GF-D8 (cell line): ENCODE data around the gene KIR2DL3.
"Not testable (repeated sequence)": the region's sequence is repeated elsewhere in the genome, so short reads cannot be mapped to it uniquely, and the experiment has no call there.

Experiments
- DNase-seq: peaks from one replicate; lab custom pipeline; 2025; lab: John Stamatoyannopoulos, UW

The KIR2DL3 gene

DNA sequence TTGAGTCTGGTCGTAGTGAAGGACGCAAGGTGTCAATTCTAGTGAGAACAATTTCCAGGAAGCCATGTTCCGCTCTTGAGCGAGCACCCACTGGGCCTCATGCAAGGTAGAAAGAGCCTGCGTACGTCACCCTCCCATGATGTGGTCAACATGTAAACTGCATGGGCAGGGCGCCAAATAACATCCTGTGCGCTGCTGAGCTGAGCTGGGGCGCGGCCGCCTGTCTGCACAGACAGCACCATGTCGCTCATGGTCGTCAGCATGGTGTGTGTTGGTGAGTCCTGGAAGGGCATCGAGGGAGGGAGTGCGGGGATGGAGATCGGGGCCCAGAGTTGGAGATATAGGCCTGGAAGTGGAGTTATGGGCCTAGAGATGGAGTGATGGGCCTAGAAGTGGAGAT lies at the start of gene KIR2DL3:
TSS of gene KIR2DL3 (plus strand) at position 208 of the 400 bp plus-strand sequence. CDS start at position 241, 33 bp downstream.
- not testable (repeated sequence) for DNase-seq

DNA sequence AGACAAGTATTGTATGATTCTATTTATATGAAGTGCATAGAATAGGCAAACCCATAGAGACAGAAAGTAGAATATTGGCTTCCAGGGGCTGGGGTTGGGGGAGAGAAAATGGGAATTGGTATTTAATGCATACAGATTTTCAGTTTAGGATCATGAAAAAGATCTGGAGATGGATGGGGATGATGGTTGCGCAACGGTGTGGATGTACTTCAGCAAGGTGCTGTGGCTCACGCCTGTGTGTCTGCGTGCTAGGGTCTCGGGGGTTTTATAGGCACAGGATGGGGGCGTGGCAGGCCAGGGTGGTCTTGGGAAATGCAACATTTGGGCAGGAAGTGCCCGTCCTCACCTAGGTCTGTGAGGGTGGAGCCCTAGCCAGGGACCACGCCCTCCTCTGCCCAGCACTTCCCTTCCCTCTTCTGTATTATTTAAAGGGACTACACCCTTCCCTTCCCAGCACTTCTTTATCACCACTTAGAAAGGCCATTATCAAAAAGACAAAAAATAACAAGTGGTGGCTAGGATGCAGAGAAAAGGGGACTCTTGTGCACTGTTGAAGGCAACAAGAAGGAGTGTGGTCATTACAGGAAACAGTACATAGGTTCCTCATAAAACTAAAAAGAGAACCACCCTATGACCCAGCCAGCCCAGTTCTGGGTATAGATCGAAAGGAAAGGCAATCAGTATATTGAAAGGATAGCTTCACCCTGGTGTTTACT lies 46.6 kb upstream of the KIR2DL3 start:
- DNase-seq: no peak

DNA sequence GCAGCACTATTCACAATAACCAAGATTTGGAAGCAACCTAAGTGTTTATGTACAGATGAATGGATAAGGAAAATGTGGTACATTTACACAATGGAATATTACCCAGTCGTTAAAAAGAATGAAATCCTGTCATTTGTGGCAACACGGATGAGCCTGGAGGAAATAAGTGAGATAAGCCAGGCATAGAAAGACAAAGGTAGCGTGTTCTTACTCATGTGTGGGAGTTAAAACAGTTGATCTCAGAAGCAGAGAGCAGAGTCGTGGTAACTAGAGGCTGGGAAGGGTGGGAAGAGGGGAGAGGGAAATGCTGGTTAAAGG lies 46.1 kb upstream of the KIR2DL3 start:
- DNase-seq: no peak

DNA sequence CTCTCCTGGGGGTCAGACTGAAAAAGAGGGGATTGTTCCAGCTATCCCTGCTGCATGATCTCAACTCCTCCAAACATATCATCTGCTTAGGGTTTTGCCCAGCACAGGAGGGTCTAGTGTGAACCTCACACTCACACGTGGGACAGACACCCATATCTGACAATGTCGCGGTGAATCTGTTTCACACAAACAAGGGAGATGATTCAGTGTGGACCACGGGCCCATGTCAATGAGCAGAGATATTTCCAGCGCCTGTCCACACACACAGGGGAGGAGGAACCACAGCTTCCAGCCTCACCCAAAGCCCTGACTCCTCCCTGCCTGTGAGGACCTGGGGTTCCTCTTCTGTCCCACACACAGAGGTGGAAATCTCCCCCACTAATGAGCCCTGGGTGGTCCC lies 43.7 kb upstream of the KIR2DL3 start:
- DNase-seq: no peak

DNA sequence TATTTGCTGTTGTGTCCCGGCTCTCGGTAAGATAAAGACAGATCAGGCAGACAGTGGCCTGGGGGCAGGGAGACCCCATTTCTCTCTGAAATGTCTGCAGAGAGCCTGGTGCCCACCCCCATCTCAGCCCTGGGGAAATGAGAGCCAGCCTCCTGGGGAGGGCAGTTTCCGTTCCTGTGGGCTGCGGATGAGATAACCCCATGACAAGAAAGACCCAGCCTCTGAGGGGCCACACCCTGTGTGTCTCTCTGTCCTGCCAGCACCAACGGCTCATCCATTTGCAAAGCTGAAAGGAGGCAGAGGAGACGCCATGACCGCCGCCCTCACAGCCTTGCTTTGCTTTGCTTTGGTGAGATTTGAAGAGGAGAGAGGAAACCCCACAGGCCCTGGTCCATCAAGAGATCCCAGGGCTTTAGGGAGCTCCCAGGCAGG lies 42.2 kb upstream of the KIR2DL3 start:
- DNase-seq: no peak

DNA sequence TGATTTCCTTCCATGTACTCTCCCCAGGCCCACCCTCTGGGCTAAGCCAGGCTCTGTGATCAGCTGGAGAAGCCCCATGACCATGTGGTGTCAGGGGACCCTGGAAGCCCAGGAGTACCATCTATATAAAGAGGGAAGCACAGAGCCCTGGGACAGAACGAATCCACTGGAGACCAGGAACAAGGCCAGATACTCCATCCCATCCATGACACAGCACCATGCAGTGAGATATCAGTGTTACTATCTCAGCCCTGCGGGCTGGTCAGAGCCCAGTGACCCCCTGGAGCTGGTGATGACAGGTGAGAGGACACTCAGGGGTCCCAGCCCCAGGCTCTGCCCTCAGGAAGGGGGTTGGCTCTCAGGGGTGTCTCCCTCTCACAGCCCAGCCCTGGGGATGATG lies 41.5 kb upstream of the KIR2DL3 start:
- DNase-seq: no peak

DNA sequence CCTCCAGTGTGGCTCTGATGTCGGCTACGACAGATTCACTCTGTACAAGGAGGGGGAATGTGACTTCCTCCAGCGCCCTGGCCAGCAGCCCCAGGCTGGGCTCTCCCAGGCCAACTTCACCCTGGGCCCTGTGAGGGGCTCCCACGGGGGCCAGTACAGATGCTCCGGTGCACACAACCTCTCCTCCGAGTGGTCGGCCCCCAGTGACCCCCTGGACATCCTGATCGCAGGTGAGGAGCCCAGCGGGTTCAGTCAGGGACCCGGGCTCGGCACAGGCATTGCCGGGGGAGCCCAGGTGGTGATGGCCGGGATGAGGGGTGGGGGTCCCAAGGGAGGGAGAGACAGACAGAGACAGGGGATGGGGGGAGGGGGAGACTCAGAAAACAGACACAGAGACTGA lies 40.6 kb upstream of the KIR2DL3 start:
- not testable (repeated sequence) for DNase-seq

DNA sequence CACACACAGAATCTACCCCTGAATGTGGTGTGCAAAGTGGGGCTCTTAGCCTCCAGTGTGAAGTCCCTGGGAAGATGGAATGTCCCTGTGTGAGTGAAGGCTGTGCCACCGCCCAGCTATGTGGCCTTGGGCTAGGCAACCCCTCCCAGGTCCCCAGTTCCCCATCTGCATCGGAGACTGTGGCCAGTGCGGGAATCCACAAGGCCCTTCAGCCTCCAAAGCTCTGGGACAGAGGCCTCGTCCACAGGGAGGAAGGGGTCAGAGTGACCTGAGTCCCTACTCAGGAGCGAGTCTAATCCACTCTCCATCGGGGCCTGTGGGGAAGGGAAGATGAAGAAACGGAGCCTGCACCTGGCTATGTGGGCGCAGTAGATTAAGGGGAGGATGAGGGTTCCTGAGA lies 33.4 kb upstream of the KIR2DL3 start:
- DNase-seq: no peak

DNA sequence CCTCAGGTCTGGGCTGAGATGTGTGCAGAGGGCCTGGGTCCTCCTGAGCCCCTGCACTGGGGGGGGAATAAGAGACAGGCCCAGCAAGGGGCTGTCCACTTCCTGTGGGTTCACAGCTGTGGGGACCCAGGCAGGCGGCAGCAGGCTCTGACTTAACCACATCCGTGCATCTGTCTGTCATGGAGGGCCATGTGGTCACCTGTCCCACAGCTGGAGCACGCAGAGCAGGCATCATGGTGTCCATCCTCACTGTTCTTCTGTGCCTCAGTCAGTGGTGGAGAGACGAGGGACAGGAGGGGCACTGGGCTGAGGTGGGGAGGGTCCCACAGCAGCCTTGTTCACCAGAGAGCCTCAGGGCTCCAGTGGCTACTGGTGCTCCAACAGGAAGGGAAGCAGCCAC lies 30.4 kb upstream of the KIR2DL3 start:
- no peak for DNase-seq

DNA sequence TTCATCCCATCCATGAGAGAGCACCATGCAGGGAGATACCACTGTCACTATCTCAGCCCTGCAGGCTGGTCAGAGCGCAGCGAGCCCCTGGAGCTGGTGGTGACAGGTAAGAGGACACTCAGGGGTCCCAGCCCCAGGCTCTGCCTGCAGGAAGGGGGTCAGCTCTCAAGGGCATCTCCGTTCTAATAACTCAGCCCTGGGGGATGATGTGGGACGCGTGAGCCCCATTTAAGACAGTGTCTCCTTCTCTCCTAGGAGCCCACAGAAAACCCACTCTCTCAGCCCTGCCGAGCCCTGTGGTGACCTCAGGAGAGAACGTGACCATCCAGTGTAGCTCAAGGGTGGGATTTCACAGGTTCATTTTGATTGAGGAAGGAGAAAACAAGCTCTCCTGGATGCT lies 29.5 kb upstream of the KIR2DL3 start:
- no peak for DNase-seq

DNA sequence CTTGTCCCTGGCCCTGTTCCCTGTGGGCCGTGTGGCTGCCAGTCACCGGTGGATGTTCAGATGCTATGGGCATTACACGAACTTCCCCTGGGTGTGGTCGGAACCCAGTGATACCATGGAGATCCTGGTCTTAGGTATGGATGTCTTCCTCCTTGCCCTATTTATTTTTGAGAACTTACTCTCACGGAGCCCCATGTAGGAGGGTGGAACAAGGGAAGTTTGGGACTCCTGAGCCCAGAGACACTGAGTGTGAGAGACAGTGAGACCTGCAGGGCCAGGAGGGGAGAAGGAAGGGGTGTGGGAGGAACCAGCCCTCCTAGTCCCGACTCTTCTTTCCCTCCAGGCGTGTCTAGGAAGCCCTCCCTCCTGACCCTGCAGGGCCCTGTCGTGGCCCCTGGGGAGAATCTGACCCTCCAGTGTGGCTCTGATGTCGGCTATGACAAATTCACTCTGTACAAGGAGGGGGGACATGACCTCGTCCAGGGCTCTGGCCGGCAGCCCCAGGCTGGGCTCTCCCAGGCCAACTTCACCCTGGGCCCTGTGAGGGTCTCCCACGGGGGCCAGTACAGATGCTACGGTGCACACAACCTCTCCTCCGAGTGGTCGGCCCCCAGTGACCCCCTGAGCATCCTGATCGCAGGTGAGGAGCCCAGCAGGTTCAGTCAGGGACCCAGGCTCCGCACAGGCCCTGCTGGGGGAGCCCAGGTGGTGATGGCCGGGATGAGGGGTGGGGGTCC lies 28.9 kb upstream of the KIR2DL3 start:
- no peak for DNase-seq

DNA sequence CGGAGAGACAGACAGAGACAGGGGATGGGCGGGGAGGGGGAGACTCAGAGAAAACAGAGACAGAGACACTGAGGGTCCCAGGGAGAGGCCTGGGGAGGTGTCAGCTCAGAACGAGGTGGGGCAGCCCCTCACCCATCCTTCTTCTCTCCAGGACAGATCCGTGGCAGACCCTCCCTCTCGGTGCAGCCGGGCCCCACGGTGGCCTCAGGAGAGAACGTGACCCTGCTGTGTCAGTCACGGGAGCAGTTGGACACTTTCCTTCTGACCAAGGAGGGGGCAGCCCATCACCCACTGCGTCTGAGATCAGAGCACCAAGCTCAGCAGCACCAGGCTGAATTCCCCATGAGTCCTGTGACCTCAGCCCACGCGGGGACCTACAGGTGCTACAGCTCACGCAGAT lies 28.4 kb upstream of the KIR2DL3 start:
- DNase-seq: not testable (repeated sequence)

DNA sequence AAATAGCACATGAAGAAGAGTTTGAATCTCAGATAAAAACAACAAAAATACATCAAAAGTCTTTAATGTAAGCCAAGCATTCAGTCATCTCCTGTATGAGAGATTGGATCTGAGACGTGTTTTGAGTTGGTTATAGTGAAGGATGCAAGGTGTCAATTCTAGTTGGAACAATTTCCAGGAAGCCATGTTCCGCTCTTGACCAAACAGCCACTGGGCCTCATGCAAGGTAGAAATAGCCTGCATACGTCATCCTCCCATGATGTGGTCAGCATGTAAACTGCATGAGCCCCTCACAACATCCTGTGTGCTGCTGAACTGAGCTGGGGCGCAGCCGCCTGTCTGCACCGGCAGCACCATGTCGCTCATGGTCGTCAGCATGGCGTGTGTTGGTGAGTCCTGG lies 14.2 kb upstream of the KIR2DL3 start, which contains the start of gene KIR3DL3:
TSS of gene KIR3DL3 (plus strand) at position 301 of the 400 bp plus-strand sequence. CDS start at position 356, 55 bp downstream.
- DNase-seq: no peak

DNA sequence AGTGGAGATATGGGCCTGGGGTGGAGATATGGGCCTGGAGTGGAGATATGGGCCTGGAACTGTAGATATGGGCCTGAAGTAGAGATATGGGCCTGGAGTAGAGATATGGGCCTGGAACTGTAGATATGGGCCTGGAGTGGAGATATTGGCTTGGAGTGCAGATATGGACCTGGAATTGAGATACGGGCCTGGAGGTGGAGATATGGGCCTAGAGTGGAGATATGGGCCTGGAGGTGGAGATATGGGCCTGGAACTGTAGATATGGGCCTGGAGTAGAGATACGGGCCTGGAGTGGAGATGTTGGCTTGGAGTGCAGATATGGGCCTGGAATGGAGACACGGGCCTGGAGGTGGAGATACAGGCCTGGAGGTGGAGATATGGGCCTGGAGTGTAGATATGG lies 13.7 kb upstream of the KIR2DL3 start:
- no peak for DNase-seq

DNA sequence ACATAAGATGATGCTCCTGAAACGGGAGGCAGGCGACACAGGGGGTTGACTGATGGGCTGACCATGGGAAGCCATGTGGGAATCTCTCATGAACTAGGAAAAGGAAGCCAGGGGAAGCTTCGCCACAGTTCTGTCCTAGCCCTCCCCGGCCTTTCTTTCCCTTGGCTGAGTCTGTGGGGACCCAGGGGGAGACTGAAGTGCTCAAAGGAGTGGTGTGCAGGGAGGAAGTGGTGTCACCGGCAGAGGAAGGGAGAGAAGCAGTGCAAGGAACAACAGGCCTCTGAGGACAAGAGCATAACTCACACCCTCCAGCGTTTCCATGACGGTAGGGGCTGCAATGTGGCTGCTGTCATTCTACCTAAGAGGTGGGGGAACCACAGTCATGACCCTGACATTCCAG lies 13.0 kb upstream of the KIR2DL3 start:
- DNase-seq: no peak

DNA sequence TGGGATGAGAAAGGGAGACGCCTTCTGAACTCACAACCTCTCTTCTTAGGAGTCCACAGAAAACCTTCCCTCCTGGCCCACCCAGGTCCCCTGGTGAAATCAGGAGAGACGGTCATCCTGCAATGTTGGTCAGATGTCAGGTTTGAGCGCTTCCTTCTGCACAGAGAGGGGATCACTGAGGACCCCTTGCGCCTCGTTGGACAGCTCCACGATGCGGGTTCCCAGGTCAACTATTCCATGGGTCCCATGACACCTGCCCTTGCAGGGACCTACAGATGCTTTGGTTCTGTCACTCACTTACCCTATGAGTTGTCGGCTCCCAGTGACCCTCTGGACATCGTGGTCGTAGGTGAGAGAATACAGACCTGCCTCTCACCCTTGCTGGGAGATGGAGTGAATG lies 10.8 kb upstream of the KIR2DL3 start:
- DNase-seq: no peak

DNA sequence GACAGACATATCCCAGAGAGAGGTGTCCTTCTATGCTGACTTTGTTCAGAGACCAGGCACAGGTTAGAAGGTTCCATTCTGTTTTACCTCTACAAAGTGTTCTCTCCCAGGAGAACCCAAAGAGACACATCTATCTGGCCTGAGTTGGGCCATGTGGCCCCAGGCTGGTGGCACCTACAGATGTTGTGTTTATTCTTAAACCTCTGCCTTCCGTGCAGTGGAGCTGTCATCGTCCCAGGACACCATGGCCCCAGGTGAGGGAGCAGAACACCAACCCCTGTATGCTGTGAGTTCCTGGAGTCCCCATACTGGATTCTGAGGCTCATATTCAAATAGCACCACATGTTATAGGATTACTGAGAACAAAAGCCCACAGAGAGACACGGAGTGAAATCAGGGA lies 10.1 kb upstream of the KIR2DL3 start:
- DNase-seq: no peak

DNA sequence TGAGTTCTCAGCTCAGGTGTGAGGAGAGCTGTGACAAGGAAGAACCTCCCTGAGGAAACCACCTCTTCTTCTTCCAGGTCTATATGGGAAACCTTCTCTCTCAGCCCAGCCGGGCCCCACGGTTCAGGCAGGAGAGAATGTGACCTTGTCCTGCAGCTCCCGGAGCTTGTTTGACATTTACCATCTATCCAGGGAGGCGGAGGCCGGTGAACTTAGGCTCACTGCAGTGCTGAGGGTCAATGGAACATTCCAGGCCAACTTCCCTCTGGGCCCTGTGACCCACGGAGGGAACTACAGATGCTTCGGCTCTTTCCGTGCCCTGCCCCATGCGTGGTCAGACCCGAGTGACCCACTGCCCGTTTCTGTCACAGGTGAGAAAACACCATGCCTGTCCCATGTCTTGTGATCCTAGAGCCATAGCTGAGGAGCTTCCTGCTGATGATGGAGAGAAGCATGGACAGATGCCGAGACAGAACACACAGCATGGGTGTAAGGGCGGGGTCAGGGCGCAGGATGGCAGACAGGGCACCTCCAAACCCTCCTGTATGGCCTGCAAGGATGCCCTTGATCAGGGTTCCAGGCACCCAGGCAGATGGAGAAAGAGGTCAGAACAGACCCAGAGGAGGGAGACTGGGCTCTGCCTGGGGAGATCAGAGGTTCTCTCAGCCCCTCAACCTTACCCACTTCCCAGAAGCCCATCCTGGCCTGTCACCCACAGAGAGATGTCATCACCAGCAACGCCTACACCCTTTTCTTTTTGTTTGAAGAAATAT lies 8.7 kb upstream of the KIR2DL3 start:
- no peak for DNase-seq

DNA sequence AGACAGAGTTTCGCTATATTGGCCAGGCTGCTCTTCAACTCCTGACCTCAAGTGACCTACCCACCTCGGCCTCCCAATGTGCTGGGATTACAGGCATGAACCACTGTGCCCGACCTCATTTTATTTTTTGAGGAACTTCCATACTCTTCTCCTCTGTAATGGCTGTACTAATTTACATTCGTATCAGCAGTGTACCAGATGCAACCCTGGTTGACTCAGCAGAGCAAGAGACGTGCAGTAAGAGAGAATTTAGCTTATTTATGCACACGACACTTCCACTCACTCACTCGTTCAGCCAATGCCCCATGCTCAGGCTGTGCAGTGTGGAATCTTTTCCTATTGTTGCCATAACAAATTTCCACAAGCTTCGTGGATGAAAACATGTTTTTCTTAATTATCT lies 7.1 kb upstream of the KIR2DL3 start:
- DNase-seq: no peak

DNA sequence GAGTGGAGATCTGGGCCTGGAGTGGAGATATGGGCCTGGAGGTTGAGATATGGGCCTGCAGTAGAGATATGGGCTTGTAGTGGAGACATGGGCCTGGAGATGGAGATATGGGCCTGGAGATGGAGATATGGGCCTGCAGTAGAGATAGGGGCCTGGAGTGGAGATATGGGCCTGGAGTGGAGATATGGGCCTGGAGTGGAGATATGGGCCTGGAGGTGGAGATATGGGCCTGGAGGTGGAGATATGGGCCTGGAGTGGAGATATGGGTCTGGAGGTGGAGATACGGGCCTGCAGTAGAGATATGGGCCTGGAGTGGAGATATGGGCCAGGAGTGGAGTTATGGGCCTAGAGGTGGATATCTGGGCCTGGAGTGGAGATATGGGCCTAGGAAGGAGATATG lies 402 bp downstream of the KIR2DL3 start:
- DNase-seq: no peak

DNA sequence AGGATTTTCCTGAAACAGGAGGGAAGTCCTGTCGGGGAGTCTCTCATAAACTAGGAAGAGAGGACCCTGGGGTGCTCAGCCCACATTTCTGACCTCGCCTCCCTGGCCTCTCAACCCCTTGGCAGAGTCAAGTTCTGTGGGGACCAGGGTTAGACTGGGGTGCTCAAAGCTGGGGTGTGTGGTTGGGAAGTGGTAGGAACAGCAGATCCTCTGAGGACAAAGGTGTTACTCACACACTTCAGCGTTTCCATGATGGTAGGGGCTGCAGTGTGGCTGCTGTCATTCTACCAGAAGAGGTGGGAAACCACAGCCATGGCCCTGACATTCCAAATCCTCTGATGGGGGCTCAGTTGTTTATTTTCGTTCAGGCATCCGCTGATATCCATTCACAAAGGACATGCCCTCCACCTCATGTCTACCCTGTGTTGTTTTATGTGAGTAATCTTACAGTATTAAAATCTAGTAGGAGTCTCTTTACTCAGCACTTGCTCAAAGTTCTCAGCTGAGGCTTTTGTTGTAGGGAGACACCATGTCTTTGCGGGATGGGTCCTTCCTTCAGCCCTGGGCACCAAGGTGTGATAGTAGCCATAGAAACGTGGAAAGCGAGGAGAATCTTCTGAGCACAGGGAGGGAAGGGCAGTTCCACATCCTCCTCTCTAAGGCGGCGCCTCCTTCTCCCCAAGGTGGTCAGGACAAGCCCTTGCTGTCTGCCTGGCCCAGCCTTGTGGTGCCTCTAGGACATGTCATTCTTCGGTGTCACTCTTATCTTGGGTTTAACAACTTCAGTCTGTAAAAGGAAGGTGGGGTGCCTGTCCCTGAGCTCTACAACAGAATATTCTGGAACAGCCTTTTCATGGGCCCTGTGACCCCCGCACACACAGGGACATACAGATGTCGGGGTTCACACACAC lies 1.5 kb downstream of the KIR2DL3 start:
- no peak for DNase-seq

DNA sequence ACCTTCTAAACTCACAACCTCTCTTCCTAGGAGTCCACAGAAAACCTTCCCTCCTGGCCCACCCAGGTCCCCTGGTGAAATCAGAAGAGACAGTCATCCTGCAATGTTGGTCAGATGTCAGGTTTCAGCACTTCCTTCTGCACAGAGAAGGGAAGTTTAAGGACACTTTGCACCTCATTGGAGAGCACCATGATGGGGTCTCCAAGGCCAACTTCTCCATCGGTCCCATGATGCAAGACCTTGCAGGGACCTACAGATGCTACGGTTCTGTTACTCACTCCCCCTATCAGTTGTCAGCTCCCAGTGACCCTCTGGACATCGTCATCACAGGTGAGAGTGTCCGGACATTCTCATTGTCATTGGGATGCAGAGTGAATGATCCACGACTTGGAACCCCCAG lies 3.6 kb downstream of the KIR2DL3 start:
- DNase-seq: not testable (repeated sequence)
